ENCODE results near the gene KMT2D.

KMT2D gene

DNA sequence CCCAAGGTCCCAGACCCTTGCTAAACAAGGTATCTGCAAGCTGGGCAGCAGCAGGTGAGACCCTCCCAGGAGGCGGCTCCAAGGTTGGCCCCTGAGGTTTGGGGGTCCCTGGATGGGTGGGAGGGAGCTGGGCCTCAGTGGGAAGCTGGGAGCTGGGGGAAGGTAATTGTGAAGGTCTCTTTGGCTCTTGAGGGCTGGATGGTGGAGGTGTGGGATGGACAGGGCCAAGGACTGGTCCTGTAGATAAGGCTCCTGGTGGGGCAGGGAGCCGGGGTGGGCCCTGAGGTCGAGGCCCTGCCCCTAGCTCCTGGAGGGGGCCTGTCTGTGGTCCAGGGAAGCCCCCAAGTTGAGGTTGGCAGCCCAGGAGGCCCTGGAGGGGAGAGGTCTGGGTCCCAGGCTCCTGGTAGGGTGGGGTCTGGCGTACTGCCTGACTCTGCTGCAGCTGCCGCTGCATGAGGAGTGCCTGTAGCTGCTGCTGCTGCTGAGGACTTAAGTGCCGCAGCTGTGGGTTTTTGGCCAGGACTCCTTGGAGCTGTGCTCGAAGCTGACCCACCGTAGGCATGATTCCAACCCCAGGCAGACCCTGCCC is 28.9 kb downstream of the KMT2D start:
- Histone ChIP-seq H3K9me3 (ENCODE audit: control insufficient read depth, insufficient read depth, low read depth, low read length) (no peaks in the 10 kb centered on the region), H3K27me3 (ENCODE audit: control insufficient read depth, insufficient read depth, low read length) (no peaks in the 10 kb centered on the region), H3K36me3 (ENCODE audit: control insufficient read depth, insufficient read depth, low read length) (peaks cover 95% of the 10 kb centered on the region), H3K9ac (ENCODE audit: low read length) (no peak overlapping the region), H3K4me1 (ENCODE audit: control insufficient read depth, insufficient read depth, low read length) (no peaks in the 10 kb centered on the region), H3K27ac (ENCODE audit: low read depth, low read length) (no peak overlapping the region), H3K4me3 (ENCODE audit: low read depth, low read length) (no peak overlapping the region)

DNA sequence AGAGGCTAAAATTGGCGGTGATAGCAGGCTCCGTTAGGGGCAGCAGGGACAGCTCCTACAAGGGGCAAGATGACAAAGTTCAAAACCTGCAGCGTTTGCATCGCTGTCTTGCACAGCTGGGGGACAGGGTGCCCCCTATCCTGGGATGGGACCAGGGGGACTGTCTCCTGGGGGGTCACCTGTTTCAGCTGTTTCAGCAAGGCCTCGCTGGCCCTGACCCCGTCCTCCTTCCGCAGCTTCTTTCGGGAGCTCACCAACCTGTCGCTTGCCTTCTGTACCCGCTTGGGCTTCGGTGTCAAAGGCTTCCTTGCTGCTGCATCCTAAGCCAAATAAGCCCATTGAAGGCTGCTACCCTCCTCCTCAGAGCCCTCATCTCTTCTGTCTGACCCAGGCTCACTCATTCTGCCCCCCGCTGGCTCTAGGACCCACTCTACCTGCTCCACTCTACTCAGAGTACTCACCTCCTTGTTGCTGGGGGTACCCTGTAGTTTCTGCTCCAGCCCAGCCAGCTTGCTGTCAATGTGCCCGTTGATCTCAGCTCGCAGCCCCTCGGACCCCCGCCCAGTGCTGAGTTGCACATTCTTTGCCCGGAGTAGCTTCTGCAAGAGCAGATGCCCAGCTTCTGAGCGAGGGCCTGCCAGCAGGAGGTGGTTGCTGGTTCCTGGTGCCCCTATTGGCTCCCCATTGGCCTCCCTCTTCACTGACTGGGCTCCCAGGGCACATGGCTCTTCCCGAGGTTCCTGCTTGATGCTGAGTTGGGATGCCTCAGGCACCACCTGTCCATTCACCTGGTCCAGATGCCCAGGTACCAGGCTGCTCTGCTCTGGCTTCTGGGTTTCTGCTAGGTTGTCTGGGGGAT is 29.7 kb downstream of the KMT2D start:
- Histone ChIP-seq H3K9ac (ENCODE audit: low read length) (no peak overlapping the region), H3K36me3 (ENCODE audit: control insufficient read depth, insufficient read depth, low read length) (peaks cover 98% of the 10 kb centered on the region), H3K27ac (ENCODE audit: low read depth, low read length) (no peak overlapping the region), H3K4me3 (ENCODE audit: low read depth, low read length) (no peak overlapping the region), H3K9me3 (ENCODE audit: control insufficient read depth, insufficient read depth, low read depth, low read length) (no peaks in the 10 kb centered on the region), H3K27me3 (ENCODE audit: control insufficient read depth, insufficient read depth, low read length) (no peaks in the 10 kb centered on the region), H3K4me1 (ENCODE audit: control insufficient read depth, insufficient read depth, low read length) (no peaks in the 10 kb centered on the region)

DNA sequence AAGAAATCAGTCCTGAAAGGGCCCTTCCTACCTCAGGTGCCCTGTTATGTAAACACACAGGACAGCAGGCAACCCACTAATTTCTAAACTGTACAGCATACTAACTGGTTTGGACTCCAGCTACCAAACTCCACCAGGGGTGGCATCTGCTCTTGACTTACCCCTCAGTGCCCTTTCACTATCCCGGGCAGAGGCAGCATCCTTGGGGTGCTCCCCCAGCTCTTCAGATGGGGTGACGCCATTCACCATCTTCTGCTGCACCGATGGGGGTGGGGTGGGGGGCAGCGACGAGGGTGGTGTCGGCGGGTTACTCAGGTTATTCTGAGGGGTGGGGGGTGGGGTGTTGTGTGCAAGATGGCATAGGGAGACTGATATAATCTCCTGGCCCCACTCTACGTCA is 30.5 kb downstream of the KMT2D start:
- no peak overlapping the region for H3K4me3 ChIP-seq (ENCODE audit: low read depth, low read length)
- H3K27ac ChIP-seq (ENCODE audit: low read depth, low read length) = no peak overlapping the region
- no peaks in the 10 kb centered on the region for H3K27me3 ChIP-seq (ENCODE audit: control insufficient read depth, insufficient read depth, low read length)
- no peaks in the 10 kb centered on the region for H3K9me3 ChIP-seq (ENCODE audit: control insufficient read depth, insufficient read depth, low read depth, low read length)
- H3K4me1 ChIP-seq (ENCODE audit: control insufficient read depth, insufficient read depth, low read length) = no peaks in the 10 kb centered on the region
- H3K9ac ChIP-seq (ENCODE audit: low read length) = no peak overlapping the region
- peaks cover 100% of the 10 kb centered on the region for H3K36me3 ChIP-seq (ENCODE audit: control insufficient read depth, insufficient read depth, low read length)

DNA sequence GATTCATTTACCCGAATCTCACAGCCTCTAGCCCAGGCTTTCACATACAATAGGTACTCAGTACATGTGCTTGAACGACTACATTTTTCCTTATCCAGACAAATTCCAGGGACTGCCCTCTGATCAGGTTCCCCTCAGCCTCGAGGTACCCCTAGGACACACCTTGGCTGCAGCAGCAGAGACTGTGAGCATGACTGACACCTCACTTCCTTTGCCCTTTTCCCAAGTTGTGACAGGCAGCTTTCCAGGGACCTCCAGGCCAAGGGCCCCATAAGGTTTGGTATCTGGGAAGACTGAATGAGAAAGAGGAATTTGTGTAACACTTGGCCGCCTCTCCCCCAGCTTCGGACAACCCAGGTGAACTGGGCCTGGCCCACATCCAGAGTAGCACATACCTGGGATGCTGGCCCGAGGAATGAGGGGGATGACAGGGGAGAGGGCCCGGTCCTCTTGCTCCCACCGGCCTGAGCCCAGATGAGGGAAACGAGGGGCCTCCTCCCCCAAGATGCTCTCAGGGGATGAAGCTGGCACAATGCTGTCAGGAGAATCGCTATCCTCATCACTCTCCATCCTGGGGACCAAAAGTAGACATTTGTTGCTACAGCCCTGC is 31.8 kb downstream of the KMT2D start:
- H3K4me1 ChIP-seq (ENCODE audit: control insufficient read depth, insufficient read depth, low read length) = no peaks in the 10 kb centered on the region
- peaks cover 100% of the 10 kb centered on the region for H3K36me3 ChIP-seq (ENCODE audit: control insufficient read depth, insufficient read depth, low read length)
- H3K9ac ChIP-seq (ENCODE audit: low read length) = no peak overlapping the region
- no peaks in the 10 kb centered on the region for H3K9me3 ChIP-seq (ENCODE audit: control insufficient read depth, insufficient read depth, low read depth, low read length)
- no peaks in the 10 kb centered on the region for H3K27me3 ChIP-seq (ENCODE audit: control insufficient read depth, insufficient read depth, low read length)
- H3K27ac ChIP-seq (ENCODE audit: low read depth, low read length) = no peak overlapping the region
- H3K4me3 ChIP-seq (ENCODE audit: low read depth, low read length) = no peak overlapping the region

DNA sequence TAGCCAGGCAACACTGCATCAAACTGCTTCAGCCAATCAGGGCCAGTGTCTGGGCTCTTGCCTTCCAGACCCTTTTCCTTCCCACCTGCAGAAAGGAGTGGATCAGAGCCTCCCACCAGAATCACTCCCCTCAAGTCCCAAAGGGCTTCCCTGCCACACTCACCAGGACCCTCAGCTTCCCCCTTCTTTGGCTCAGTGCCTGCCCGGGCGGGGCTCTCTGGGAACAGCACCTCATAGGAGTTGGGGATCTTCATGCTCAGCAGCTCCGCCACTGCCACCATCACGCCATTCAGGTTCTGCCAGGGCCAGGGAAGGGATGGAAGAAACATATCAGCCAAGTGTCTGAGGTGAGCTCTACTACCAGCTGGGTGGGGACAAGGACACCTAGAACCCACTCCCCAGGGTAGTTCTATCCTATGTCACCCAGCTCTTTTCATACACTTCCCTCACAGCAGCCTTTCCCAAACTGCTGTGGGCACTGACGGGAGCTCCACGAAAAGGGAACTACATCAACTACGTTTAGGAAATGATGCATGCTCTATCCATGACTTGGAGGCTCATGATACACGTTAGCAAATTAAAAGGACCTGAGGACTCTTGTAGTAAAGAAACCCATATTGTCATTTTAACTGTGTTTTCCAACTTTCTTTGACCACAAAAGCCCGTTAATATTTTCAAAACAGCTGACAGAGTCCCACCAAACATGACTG is 32.6 kb downstream of the KMT2D start:
- Histone ChIP-seq H3K27me3 (ENCODE audit: control insufficient read depth, insufficient read depth, low read length) (no peaks in the 10 kb centered on the region), H3K9me3 (ENCODE audit: control insufficient read depth, insufficient read depth, low read depth, low read length) (no peaks in the 10 kb centered on the region), H3K27ac (ENCODE audit: low read depth, low read length) (no peak overlapping the region), H3K36me3 (ENCODE audit: control insufficient read depth, insufficient read depth, low read length) (peaks cover 100% of the 10 kb centered on the region), H3K9ac (ENCODE audit: low read length) (no peak overlapping the region), H3K4me3 (ENCODE audit: low read depth, low read length) (no peak overlapping the region), H3K4me1 (ENCODE audit: control insufficient read depth, insufficient read depth, low read length) (no peaks in the 10 kb centered on the region)

DNA sequence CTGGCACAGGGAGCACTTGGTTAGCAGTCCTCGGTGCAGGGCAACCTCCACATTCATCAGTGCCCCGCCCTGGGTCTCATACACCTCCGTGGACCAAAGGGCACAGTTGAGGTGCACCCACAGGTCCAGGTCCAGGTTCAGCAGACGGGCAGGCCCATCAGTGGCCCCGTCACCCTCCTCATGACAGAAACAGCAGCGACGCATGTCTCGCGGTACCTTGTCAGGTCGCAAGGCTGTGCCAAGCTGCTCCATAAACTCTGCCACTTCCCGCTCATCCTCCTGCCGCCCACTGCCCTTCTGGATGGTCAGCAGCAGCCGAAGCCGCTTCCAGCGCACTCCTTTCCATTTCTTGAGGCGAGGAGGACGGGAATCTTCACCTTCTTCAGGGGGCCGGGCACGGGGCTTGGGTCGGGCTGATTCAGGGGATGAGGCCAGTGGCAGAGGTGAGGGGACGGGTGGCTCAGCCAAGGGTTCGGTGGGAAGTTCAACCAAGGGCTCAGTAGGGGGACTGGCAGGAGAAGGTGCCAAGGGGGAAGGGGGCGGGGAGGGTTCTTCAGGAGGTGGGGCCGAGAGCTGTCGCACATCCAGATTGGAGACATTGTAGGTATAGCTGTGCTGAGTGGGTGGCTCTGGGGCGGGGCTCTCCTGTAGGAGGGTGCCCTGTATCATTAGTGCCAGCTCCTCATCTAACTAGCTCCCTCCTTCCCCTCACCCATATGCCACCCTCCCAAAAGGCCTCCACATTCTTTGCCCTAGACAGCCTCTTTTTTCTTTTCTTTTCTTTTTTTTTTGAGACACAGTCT is 33.7 kb downstream of the KMT2D start:
- no peak overlapping the region for H3K9ac ChIP-seq (ENCODE audit: low read length)
- H3K27me3 ChIP-seq (ENCODE audit: control insufficient read depth, insufficient read depth, low read length) = no peaks in the 10 kb centered on the region
- H3K36me3 ChIP-seq (ENCODE audit: control insufficient read depth, insufficient read depth, low read length) = peaks cover 100% of the 10 kb centered on the region
- H3K4me3 ChIP-seq (ENCODE audit: low read depth, low read length) = no peak overlapping the region
- H3K27ac ChIP-seq (ENCODE audit: low read depth, low read length) = no peak overlapping the region
- no peaks in the 10 kb centered on the region for H3K9me3 ChIP-seq (ENCODE audit: control insufficient read depth, insufficient read depth, low read depth, low read length)
- no peaks in the 10 kb centered on the region for H3K4me1 ChIP-seq (ENCODE audit: control insufficient read depth, insufficient read depth, low read length)

DNA sequence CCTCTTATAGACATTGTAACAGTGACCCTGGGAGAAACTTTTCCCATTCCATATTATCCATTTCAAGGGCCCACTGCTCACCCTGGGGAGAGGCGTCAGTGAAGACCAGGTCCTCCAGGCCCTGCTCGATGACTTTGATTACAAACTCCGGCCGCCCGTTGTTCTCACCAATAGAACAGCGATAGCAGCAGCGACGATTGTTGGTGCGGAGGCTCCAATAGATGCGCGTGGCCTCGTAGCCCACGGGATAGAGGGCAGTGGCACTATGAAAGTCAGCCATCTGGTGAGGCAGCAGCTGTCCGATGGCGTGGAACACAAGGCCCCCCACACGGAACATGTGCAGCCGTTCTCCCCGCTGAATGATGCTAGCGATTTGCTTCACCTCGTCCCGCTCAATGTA is 34.5 kb downstream of the KMT2D start:
- Histone ChIP-seq H3K9ac (ENCODE audit: low read length) (no peak overlapping the region), H3K4me3 (ENCODE audit: low read depth, low read length) (no peak overlapping the region), H3K4me1 (ENCODE audit: control insufficient read depth, insufficient read depth, low read length) (no peaks in the 10 kb centered on the region), H3K9me3 (ENCODE audit: control insufficient read depth, insufficient read depth, low read depth, low read length) (no peaks in the 10 kb centered on the region), H3K27me3 (ENCODE audit: control insufficient read depth, insufficient read depth, low read length) (no peaks in the 10 kb centered on the region), H3K36me3 (ENCODE audit: control insufficient read depth, insufficient read depth, low read length) (peaks cover 100% of the 10 kb centered on the region), H3K27ac (ENCODE audit: low read depth, low read length) (no peak overlapping the region)

DNA sequence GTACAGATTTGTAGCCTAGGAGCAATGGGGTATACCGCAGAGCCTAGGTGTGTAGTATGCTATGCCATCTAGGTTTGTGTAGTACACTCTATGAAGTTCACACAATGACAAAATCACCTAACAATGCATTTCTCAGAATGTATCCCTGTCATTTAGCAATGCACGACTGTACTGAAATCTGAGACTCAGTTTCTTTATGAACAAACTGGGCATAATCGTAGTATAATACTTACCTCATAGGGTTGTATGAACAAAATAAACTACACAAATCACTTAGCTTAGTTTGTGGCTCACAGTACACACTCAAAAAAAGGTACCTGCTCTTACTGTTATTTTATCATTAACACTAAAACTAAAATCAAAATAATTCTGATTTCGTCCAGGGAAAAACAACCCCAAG is 35.1 kb downstream of the KMT2D start:
- no peak overlapping the region for H3K27ac ChIP-seq (ENCODE audit: low read depth, low read length)
- H3K4me3 ChIP-seq (ENCODE audit: low read depth, low read length) = no peak overlapping the region
- H3K9me3 ChIP-seq (ENCODE audit: control insufficient read depth, insufficient read depth, low read depth, low read length) = no peaks in the 10 kb centered on the region
- H3K9ac ChIP-seq (ENCODE audit: low read length) = no peak overlapping the region
- no peaks in the 10 kb centered on the region for H3K27me3 ChIP-seq (ENCODE audit: control insufficient read depth, insufficient read depth, low read length)
- peaks cover 93% of the 10 kb centered on the region for H3K36me3 ChIP-seq (ENCODE audit: control insufficient read depth, insufficient read depth, low read length)
- no peaks in the 10 kb centered on the region for H3K4me1 ChIP-seq (ENCODE audit: control insufficient read depth, insufficient read depth, low read length)

DNA sequence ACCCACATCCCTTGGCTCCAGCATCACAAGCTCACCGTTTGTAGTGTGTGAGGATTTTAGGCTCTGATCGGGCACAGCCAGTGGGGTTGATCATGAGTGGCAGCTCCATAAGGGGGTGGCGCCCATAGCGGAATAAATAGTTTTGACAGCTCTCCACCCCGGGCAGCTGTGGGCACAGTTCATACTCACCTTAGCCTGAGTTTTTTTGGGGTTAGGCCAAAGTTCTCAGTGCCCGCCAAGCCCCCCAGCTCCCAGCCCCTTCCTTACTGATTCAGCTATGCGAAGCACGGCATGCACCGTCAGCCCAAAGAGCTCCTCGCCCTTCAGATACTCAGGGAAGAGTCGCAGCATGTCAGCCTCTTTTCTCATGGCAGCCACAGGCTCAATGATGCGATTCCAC is 36.1 kb downstream of the KMT2D start:
- Histone ChIP-seq H3K27ac (ENCODE audit: low read depth, low read length) (no peak overlapping the region), H3K4me1 (ENCODE audit: control insufficient read depth, insufficient read depth, low read length) (peaks cover 4% of the 10 kb centered on the region; the same call in 1 of the 2 replicates), H3K27me3 (ENCODE audit: control insufficient read depth, insufficient read depth, low read length) (no peaks in the 10 kb centered on the region), H3K9me3 (ENCODE audit: control insufficient read depth, insufficient read depth, low read depth, low read length) (no peaks in the 10 kb centered on the region), H3K36me3 (ENCODE audit: control insufficient read depth, insufficient read depth, low read length) (peaks cover 84% of the 10 kb centered on the region), H3K9ac (ENCODE audit: low read length) (no peak overlapping the region), H3K4me3 (ENCODE audit: low read depth, low read length) (no peak overlapping the region)

DNA sequence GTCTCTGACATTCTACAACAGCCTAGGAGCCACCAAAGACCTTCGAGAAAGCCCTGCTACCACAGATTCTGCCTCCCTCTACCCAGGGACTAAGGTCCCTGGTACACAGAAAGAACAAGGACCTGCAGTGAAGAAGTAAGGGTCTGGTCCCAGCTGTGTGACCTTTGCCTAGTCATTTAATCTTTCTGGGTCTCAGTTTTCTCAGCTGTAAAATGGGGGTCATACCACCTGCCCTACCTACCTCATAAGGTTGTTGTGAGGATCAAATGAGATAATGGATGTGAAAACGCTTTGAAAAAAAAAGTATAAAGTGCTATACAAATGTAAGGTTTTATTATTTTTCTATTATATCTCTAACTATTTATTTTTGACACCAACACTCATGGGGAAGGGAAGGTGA is 36.8 kb downstream of the KMT2D start:
- Histone ChIP-seq H3K9me3 (ENCODE audit: control insufficient read depth, insufficient read depth, low read depth, low read length) (no peaks in the 10 kb centered on the region), H3K27ac (ENCODE audit: low read depth, low read length) (no peak overlapping the region), H3K4me3 (ENCODE audit: low read depth, low read length) (no peak overlapping the region), H3K4me1 (ENCODE audit: control insufficient read depth, insufficient read depth, low read length) (peaks cover 7% of the 10 kb centered on the region; the same call in 1 of the 2 replicates), H3K36me3 (ENCODE audit: control insufficient read depth, insufficient read depth, low read length) (peaks cover 77% of the 10 kb centered on the region), H3K27me3 (ENCODE audit: control insufficient read depth, insufficient read depth, low read length) (no peaks in the 10 kb centered on the region), H3K9ac (ENCODE audit: low read length) (no peak overlapping the region)

Data from HUES6 (cell line).